ENCODE results near the gene MTFMT.

MTFMT gene

DNA sequence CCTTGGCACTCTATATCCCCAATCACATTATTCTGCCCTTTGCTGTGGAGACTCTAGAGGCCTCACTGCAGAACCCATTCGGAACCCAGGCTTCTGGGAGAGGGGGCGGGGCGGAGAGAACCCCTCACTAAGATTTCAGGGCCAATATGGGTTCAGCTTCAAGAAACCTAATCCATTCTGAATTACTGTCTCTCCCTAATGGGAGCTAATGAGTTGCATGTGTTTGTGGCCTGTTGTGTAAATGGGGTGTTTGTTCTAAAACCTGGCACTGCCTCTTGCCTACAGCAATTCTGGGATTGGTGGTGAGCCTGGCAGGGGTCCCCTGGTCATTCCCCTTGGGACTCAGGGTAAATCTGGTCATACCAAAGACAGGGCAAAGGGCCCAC, 39.0 kb upstream of the MTFMT start:
- Histone ChIP-seq H3K4me1 (ENCODE audit: control insufficient read depth, insufficient read depth, low read length) (peaks cover 43% of the 10 kb centered on the region), H3K9ac (ENCODE audit: low read length) (no peak overlapping the region), H3K27me3 (ENCODE audit: control insufficient read depth, insufficient read depth, low read length) (no peaks in the 10 kb centered on the region), H3K36me3 (ENCODE audit: control insufficient read depth, insufficient read depth, low read length) (no peaks in the 10 kb centered on the region), H3K27ac (ENCODE audit: low read depth, low read length) (peak overlapping the region; percentile 92), H3K4me3 (ENCODE audit: low read length) (peak overlapping the region; percentile 63)

DNA sequence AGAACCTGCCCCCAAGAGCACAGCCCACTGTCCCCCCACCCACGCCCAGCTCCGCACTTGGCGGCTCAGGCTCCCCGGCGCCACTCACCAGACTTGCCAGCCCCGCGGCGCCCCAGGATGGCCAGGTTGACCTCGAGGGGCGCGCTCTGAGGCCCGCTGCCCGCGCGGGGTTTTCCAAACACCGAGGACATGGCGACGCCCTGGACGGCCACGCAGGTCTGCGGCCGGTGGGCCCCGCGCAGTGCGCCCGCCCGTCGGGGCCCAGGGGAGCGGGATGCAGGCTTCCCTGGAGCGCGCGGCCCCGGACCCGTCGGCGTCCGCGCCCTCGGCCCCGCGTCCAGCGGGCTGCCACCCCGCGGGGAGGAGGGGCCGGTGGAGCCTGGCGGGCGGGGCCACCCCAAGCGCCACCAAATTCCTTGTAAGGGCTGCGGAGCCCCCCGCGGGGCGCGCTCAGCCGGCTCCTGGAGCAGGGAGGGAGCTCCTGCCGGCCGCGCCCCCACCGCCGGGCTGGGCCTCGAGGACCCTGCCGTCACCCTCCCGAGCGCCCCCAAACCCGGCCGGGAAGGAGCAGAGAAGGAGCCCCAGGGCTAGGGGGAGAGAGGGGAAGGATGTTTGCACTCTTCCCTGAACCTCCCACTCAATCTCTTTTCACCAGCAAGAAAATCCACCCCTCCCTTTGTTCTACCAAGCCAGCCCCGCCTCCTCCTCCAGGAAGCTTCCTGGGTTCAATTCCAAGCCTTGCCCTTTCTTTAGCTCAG, 38.4 kb upstream of the MTFMT start, which contains the start of gene RASL12:
TSS of gene RASL12 (minus strand) at position 347 of the 758 bp plus-strand sequence. CDS start at position 191, 156 bp downstream.
- Histone ChIP-seq H3K4me1 (ENCODE audit: control insufficient read depth, insufficient read depth, low read length) (peaks cover 43% of the 10 kb centered on the region), H3K27ac (ENCODE audit: low read depth, low read length) (peak within 1 kb of the TSS; percentile 92), H3K4me3 (ENCODE audit: low read length) (peak within 1 kb of the TSS; percentile 63), H3K9ac (ENCODE audit: low read length) (peak within 1 kb of the TSS; percentile 83), H3K36me3 (ENCODE audit: control insufficient read depth, insufficient read depth, low read length) (no peaks in the 10 kb centered on the region), H3K27me3 (ENCODE audit: control insufficient read depth, insufficient read depth, low read length) (no peaks in the 10 kb centered on the region)

DNA sequence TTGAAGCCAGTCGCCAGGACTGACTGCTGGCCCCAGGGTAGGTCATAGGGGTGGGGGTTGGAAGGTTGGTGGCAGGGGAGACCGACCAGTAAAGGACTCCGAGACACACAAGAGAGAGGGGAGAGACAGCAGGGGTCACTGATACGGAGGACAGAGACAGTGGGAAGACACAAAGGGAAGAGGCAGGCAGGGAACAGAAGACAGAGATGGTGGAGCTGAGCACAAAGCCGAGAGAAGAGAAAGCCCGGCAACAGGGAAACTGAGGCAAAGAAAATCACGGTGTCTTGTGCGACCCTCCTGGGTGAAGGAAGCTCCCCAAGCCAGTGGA, 37.8 kb upstream of the MTFMT start:
- no peaks in the 10 kb centered on the region for H3K27me3 ChIP-seq (ENCODE audit: control insufficient read depth, insufficient read depth, low read length)
- peak overlapping the region; percentile 63 for H3K4me3 ChIP-seq (ENCODE audit: low read length)
- H3K4me1 ChIP-seq (ENCODE audit: control insufficient read depth, insufficient read depth, low read length) = peaks cover 46% of the 10 kb centered on the region
- H3K36me3 ChIP-seq (ENCODE audit: control insufficient read depth, insufficient read depth, low read length) = no peaks in the 10 kb centered on the region
- H3K27ac ChIP-seq (ENCODE audit: low read depth, low read length) = peak overlapping the region; percentile 92
- H3K9ac ChIP-seq (ENCODE audit: low read length) = peak overlapping the region; percentile 83

GRCh38 chr15:65066635-65067316, 37.3 kb upstream of the MTFMT start:
- Histone ChIP-seq H3K27me3 (ENCODE audit: control insufficient read depth, insufficient read depth, low read length) (no peaks in the 10 kb centered on the region), H3K9ac (ENCODE audit: low read length) (peak overlapping the region; percentile 83), H3K27ac (ENCODE audit: low read depth, low read length) (peak overlapping the region; percentile 92), H3K36me3 (ENCODE audit: control insufficient read depth, insufficient read depth, low read length) (no peaks in the 10 kb centered on the region), H3K4me1 (ENCODE audit: control insufficient read depth, insufficient read depth, low read length) (peaks cover 40% of the 10 kb centered on the region), H3K4me3 (ENCODE audit: low read length) (peak overlapping the region; percentile 63)

DNA sequence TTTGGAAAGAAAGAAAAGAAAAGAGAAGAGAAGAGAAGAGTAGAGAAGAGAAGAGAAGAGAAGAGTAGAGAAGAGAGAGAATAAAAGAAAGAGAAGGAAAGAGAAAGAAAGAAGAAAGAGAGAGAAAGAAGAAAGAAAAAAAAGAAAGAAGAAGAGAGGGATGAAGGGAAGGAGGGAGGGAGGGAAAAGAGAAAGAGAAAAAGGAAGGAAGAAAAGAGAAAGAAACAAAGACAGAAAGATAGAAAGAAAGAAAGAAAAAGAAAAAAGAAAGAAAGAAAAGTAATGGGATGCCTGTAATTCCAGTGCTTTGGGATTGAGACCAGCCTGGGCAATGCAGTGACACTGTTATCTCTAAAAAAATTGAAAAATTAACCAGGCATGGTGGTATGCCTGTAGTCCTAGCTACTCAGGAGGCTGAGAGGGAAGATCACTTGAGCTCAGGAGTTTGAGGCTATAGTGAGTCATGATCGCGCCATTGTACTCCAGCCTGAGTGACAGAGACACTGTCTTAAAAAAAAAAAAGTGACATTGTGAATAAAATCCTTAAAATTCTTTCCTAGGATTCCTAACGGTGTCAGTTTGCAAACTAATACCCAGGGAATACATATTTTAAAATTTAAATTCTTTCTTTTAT, 36.7 kb upstream of the MTFMT start:
- H3K4me1 ChIP-seq (ENCODE audit: control insufficient read depth, insufficient read depth, low read length) = peaks cover 35% of the 10 kb centered on the region
- no peaks in the 10 kb centered on the region for H3K27me3 ChIP-seq (ENCODE audit: control insufficient read depth, insufficient read depth, low read length)
- no peak overlapping the region for H3K9ac ChIP-seq (ENCODE audit: low read length)
- no peaks in the 10 kb centered on the region for H3K36me3 ChIP-seq (ENCODE audit: control insufficient read depth, insufficient read depth, low read length)
- peak overlapping the region; percentile 21 for H3K4me3 ChIP-seq (ENCODE audit: low read length)
- peak overlapping the region; percentile 92 for H3K27ac ChIP-seq (ENCODE audit: low read depth, low read length)

- H3K9ac ChIP-seq (ENCODE audit: low read length) = no peak overlapping the region
- peak overlapping the region; percentile 27 for H3K27ac ChIP-seq (ENCODE audit: low read depth, low read length)
- H3K36me3 ChIP-seq (ENCODE audit: control insufficient read depth, insufficient read depth, low read length) = peaks cover 7% of the 10 kb centered on the region
- H3K27me3 ChIP-seq (ENCODE audit: control insufficient read depth, insufficient read depth, low read length) = no peaks in the 10 kb centered on the region
- peaks cover 14% of the 10 kb centered on the region for H3K4me1 ChIP-seq (ENCODE audit: control insufficient read depth, insufficient read depth, low read length)
- H3K4me3 ChIP-seq (ENCODE audit: low read length) = no peak overlapping the region
These were observed 33.3 kb upstream of the MTFMT start for GRCh38 chr15:65062726-65063125.

- peak overlapping the region; percentile 34 for H3K27ac ChIP-seq (ENCODE audit: low read depth, low read length)
- no peak overlapping the region for H3K9ac ChIP-seq (ENCODE audit: low read length)
- H3K27me3 ChIP-seq (ENCODE audit: control insufficient read depth, insufficient read depth, low read length) = no peaks in the 10 kb centered on the region
- peaks cover 7% of the 10 kb centered on the region for H3K36me3 ChIP-seq (ENCODE audit: control insufficient read depth, insufficient read depth, low read length)
- peaks cover 14% of the 10 kb centered on the region for H3K4me1 ChIP-seq (ENCODE audit: control insufficient read depth, insufficient read depth, low read length)
- no peak overlapping the region for H3K4me3 ChIP-seq (ENCODE audit: low read length)
These were observed 32.6 kb upstream of the MTFMT start for GRCh38 chr15:65062061-65062460.

- Histone ChIP-seq H3K27ac (ENCODE audit: low read depth, low read length) (peak overlapping the region; percentile 70), H3K4me3 (ENCODE audit: low read length) (no peak overlapping the region), H3K27me3 (ENCODE audit: control insufficient read depth, insufficient read depth, low read length) (no peaks in the 10 kb centered on the region), H3K4me1 (ENCODE audit: control insufficient read depth, insufficient read depth, low read length) (peaks cover 12% of the 10 kb centered on the region), H3K9ac (ENCODE audit: low read length) (no peak overlapping the region), H3K36me3 (ENCODE audit: control insufficient read depth, insufficient read depth, low read length) (peaks cover 7% of the 10 kb centered on the region)
These were observed 31.4 kb upstream of the MTFMT start for GRCh38 chr15:65060641-65061397.

GRCh38 chr15:65059931-65060596, 30.6 kb upstream of the MTFMT start:
- peaks cover 7% of the 10 kb centered on the region for H3K4me1 ChIP-seq (ENCODE audit: control insufficient read depth, insufficient read depth, low read length)
- H3K27ac ChIP-seq (ENCODE audit: low read depth, low read length) = peak overlapping the region; percentile 29
- peaks cover 7% of the 10 kb centered on the region for H3K36me3 ChIP-seq (ENCODE audit: control insufficient read depth, insufficient read depth, low read length)
- H3K27me3 ChIP-seq (ENCODE audit: control insufficient read depth, insufficient read depth, low read length) = no peaks in the 10 kb centered on the region
- no peak overlapping the region for H3K4me3 ChIP-seq (ENCODE audit: low read length)
- no peak overlapping the region for H3K9ac ChIP-seq (ENCODE audit: low read length)

GRCh38 chr15:65059369-65059750, 29.9 kb upstream of the MTFMT start:
- peaks cover 7% of the 10 kb centered on the region for H3K36me3 ChIP-seq (ENCODE audit: control insufficient read depth, insufficient read depth, low read length)
- no peak overlapping the region for H3K4me3 ChIP-seq (ENCODE audit: low read length)
- H3K27ac ChIP-seq (ENCODE audit: low read depth, low read length) = no peak overlapping the region
- no peaks in the 10 kb centered on the region for H3K27me3 ChIP-seq (ENCODE audit: control insufficient read depth, insufficient read depth, low read length)
- peaks cover 7% of the 10 kb centered on the region for H3K4me1 ChIP-seq (ENCODE audit: control insufficient read depth, insufficient read depth, low read length)
- H3K9ac ChIP-seq (ENCODE audit: low read length) = no peak overlapping the region

GRCh38 chr15:65058394-65059368, 29.2 kb upstream of the MTFMT start:
- Histone ChIP-seq H3K36me3 (ENCODE audit: control insufficient read depth, insufficient read depth, low read length) (peaks cover 7% of the 10 kb centered on the region), H3K9ac (ENCODE audit: low read length) (no peak overlapping the region), H3K4me3 (ENCODE audit: low read length) (no peak overlapping the region), H3K4me1 (ENCODE audit: control insufficient read depth, insufficient read depth, low read length) (peaks cover 7% of the 10 kb centered on the region), H3K27me3 (ENCODE audit: control insufficient read depth, insufficient read depth, low read length) (no peaks in the 10 kb centered on the region), H3K27ac (ENCODE audit: low read depth, low read length) (no peak overlapping the region)

All from rectal smooth muscle tissue (tissue), 1 donor.